Panc1 (cell line): ENCODE results near the gene SPTBN4.

Experiments
- CTCF ChIP-seq: fragments of 450-650 bp; IDR thresholded peaks from 2 replicates; pipeline ENCODE4 v1.5.1; 2017; ENCODE audit warnings: mild to moderate bottlenecking
- POLR2AphosphoS5 ChIP-seq: IDR thresholded peaks from 2 replicates; pipeline ENCODE4 v1.6.1; 2012; ENCODE audit warnings: mild to moderate bottlenecking, low read depth, low read length, moderate library complexity
- REST ChIP-seq, 2 experiments: IDR thresholded peaks; 2 replicates each; pipeline ENCODE4 v1.6.1; 2011 to 2012; ENCODE audit warnings: low read depth in 2 of 2, control low read depth in 1 of 2, low read length in 1 of 2, mild to moderate bottlenecking in 1 of 2, moderate library complexity in 1 of 2; ENCODE audit not compliant: insufficient read depth in 1 of 2
- TCF7L2 ChIP-seq: IDR thresholded peaks from 2 replicates; pipeline ENCODE4 v1.6.1; 2011; ENCODE audit warnings: mild to moderate bottlenecking, low read depth, low read length, inconsistent platforms

- TF ChIP-seq TCF7L2, result no peak
- no peak for TF ChIP-seq CTCF
- TF ChIP-seq POLR2AphosphoS5, result no peak
- no peak for TF ChIP-seq REST (IDR thresholded peaks at IDR 0.05; ENCODE audit: insufficient read depth in 1 of 2, low read depth in 2 of 2, low read length in 1 of 2)
Measured at GRCh38 chr19:40610396-40611064, 143.7 kb downstream of the SPTBN4 start.
